Measurements from ENCODE around the gene CEP85L. TPM values are rescaled to one million over a fixed set of nuclear protein-coding genes. Genes with fewer than 3 reads are reported as not detected.
"Not testable (repeated sequence)": the region's sequence is repeated elsewhere in the genome, so short reads cannot be mapped to it uniquely, and the experiment has no call there.

The CEP85L gene
- total RNA-seq, 2 experiments from 2014 or later = 45.7 to 48.7 TPM

GRCh38 chr6:118469468-118469867, 181.9 kb downstream of the CEP85L start:
- ChIA-PET CTCF (no interaction called here), POLR2A (no interaction called here)
- H3K27ac Mint-ChIP-seq = no peak overlapping the region
- H3K27me3 Mint-ChIP-seq (ENCODE audit: low read depth) = no peaks in the 10 kb centered on the region
- no peak for ATAC-seq
- no peaks in the 10 kb centered on the region for H3K4me1 Mint-ChIP-seq (ENCODE audit: low read depth)
- no peaks in the 10 kb centered on the region for H3K9me3 Mint-ChIP-seq (ENCODE audit: insufficient read depth)
- H3K36me3 Mint-ChIP-seq (ENCODE audit: low read depth) = peaks cover 57% of the 10 kb centered on the region
- DNase-seq = no peak
- H3K4me3 Mint-ChIP-seq = no peak overlapping the region

DNA sequence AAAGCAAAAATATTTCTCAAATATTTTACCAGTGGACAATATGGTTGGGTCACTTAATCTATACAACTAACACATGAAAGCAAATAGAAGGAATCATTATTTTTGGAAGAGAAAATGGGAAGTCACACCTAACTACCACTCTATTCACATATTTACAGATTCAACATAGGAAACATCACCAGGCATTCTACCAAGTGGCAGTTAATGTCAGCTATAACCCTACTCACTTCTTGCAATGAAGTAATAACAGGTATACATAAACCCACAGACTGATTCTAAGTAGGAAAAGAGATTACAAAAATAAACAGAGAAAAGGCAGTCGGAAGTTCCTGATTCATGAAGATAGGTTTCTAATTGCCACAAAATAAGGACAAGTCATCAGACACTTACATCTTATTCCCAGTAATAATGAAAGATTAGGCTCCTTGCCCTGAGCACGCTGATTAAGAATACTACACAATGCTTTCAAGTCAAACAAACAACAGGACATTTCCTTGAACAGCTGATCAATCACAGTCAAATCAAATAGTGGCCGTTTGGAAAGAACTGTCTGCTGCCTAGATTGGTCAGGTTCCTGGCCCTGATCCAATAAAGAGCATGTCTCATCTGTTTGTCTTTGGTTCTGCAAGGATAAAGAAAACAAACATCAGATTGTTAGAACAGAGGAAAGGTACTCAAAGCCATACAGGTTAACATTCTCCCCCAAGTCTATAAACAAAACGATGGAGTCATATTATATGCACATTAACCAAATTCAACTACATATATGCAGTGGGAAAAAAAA, 182.5 kb downstream of the CEP85L start:
- Mint-ChIP-seq H3K4me1 (ENCODE audit: low read depth) (no peaks in the 10 kb centered on the region), H3K9me3 (ENCODE audit: insufficient read depth) (no peaks in the 10 kb centered on the region), H3K36me3 (ENCODE audit: low read depth) (peaks cover 59% of the 10 kb centered on the region), H3K27me3 (ENCODE audit: low read depth) (no peaks in the 10 kb centered on the region), H3K4me3 (no peak overlapping the region), H3K27ac (no peak overlapping the region)
- DNase-seq (no peak), ATAC-seq (no peak)
- ChIA-PET CTCF (no interaction called here), POLR2A (no interaction called here)

- no peaks in the 10 kb centered on the region for H3K4me1 Mint-ChIP-seq (ENCODE audit: low read depth)
- peaks cover 60% of the 10 kb centered on the region for H3K36me3 Mint-ChIP-seq (ENCODE audit: low read depth)
- no peak for ATAC-seq
- ChIA-PET POLR2A (no interaction called here), CTCF (no interaction called here)
- DNase-seq = no peak
- H3K27ac Mint-ChIP-seq = no peak overlapping the region
- no peaks in the 10 kb centered on the region for H3K9me3 Mint-ChIP-seq (ENCODE audit: insufficient read depth)
- H3K4me3 Mint-ChIP-seq = no peak overlapping the region
- H3K27me3 Mint-ChIP-seq (ENCODE audit: low read depth) = no peaks in the 10 kb centered on the region
Measured at GRCh38 chr6:118467181-118467580, 184.2 kb downstream of the CEP85L start.

DNA sequence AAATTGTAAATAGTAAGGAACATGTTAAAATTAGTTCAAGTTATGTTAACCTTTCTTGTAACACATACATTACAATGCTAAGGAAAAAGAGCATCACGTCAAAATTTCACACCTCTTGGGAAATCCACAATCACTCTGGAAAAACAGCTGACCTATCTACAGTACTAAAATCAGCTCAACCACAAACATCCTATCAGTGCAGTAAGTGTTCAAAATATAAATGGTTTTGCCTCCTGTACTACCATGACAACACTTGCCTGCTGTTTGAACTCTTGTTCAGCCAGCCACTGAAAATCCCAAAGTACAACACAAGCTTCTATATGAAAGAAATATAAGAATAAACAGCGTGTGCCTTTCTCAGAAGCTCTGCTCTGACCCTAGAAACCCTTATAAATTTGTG, 186.8 kb downstream of the CEP85L start:
- no peaks in the 10 kb centered on the region for H3K27me3 Mint-ChIP-seq (ENCODE audit: low read depth)
- no peak overlapping the region for H3K4me3 Mint-ChIP-seq
- H3K9me3 Mint-ChIP-seq (ENCODE audit: insufficient read depth) = no peaks in the 10 kb centered on the region
- no peak overlapping the region for H3K27ac Mint-ChIP-seq
- CTCF ChIA-PET = no interaction called here
- H3K4me1 Mint-ChIP-seq (ENCODE audit: low read depth) = no peaks in the 10 kb centered on the region
- DNase-seq (no peak), ATAC-seq (no peak)
- peaks cover 54% of the 10 kb centered on the region for H3K36me3 Mint-ChIP-seq (ENCODE audit: low read depth)
- POLR2A ChIA-PET = no interaction called here

GRCh38 chr6:118460958-118461470, 190.4 kb downstream of the CEP85L start:
- ATAC-seq = no peak
- Mint-ChIP-seq H3K36me3 (ENCODE audit: low read depth) (peaks cover 27% of the 10 kb centered on the region), H3K9me3 (ENCODE audit: insufficient read depth) (no peaks in the 10 kb centered on the region), H3K4me1 (ENCODE audit: low read depth) (no peaks in the 10 kb centered on the region), H3K4me3 (no peak overlapping the region), H3K27me3 (ENCODE audit: low read depth) (no peaks in the 10 kb centered on the region), H3K27ac (no peak overlapping the region)
- POLR2A ChIA-PET = no interaction called here
- CTCF ChIA-PET = no interaction called here
- no peak for DNase-seq

GRCh38 chr6:118456982-118457381, 194.4 kb downstream of the CEP85L start:
- Mint-ChIP-seq H3K36me3 (ENCODE audit: low read depth) (peaks cover 6% of the 10 kb centered on the region), H3K9me3 (ENCODE audit: insufficient read depth) (peaks cover 4% of the 10 kb centered on the region), H3K4me1 (ENCODE audit: low read depth) (no peaks in the 10 kb centered on the region), H3K27me3 (ENCODE audit: low read depth) (no peaks in the 10 kb centered on the region), H3K27ac (no peak overlapping the region), H3K4me3 (no peak overlapping the region)
- DNase-seq (no peak), ATAC-seq (no peak)
- POLR2A ChIA-PET = no interaction called here
- CTCF ChIA-PET = interaction anchor here (0.9 to 1.0 kb wide), 2 partner anchors 9 to 31 kb away, joined by 3 to 4 read pairs; no protein-coding TSS in a partner anchor

GRCh38 chr6:118451839-118452238, 199.6 kb downstream of the CEP85L start:
- ChIA-PET CTCF (no interaction called here), POLR2A (no interaction called here)
- Mint-ChIP-seq H3K9me3 (ENCODE audit: insufficient read depth) (peaks cover 28% of the 10 kb centered on the region), H3K27me3 (ENCODE audit: low read depth) (no peaks in the 10 kb centered on the region), H3K4me3 (no peak overlapping the region), H3K36me3 (ENCODE audit: low read depth) (no peaks in the 10 kb centered on the region), H3K27ac (no peak overlapping the region), H3K4me1 (ENCODE audit: low read depth) (no peaks in the 10 kb centered on the region)
- DNase-seq (no peak), ATAC-seq (no peak)

GRCh38 chr6:118444796-118445195, 206.6 kb downstream of the CEP85L start:
- Mint-ChIP-seq H3K4me1 (ENCODE audit: low read depth) (no peaks in the 10 kb centered on the region), H3K36me3 (ENCODE audit: low read depth) (no peaks in the 10 kb centered on the region)
- CTCF ChIA-PET = no interaction called here

DNA sequence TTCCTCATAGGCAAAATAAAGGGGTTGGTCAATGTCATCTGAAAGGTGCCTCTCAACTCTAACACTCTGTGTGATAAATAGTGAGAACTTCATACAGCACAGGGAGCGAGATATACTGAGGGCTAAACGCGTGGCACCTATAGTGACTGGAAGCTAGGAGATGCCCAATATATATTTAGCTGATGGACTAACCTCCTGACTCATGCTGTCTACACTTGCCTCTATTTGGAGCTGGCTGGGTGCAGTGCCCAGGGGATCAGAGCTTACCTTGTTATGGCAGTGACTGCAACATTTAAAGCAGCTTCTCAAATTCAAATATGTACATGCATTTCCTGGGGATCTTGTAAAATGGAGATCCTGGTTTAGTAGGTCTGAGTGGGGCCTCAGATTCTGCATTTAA, 214.9 kb downstream of the CEP85L start:
- DNase-seq = no peak
- POLR2A ChIA-PET = no interaction called here
- no peak for ATAC-seq

More at GRCh38 chr6:118444796-118445195, 206.6 kb downstream of the CEP85L start:
- no peaks in the 10 kb centered on the region for H3K27me3 Mint-ChIP-seq (ENCODE audit: low read depth)
- DNase-seq = no peak
- no peak overlapping the region for H3K27ac Mint-ChIP-seq
- no peak overlapping the region for H3K4me3 Mint-ChIP-seq
- ATAC-seq = no peak
- peaks cover 42% of the 10 kb centered on the region for H3K9me3 Mint-ChIP-seq (ENCODE audit: insufficient read depth)
- POLR2A ChIA-PET = no interaction called here

GRCh38 chr6:118434147-118434546, 217.2 kb downstream of the CEP85L start:
- CTCF ChIA-PET = not testable (repeated sequence)

More for the DNA sequence above, 214.9 kb downstream of the CEP85L start:
- Mint-ChIP-seq H3K4me3 (no peak overlapping the region), H3K27me3 (ENCODE audit: low read depth) (no peaks in the 10 kb centered on the region), H3K36me3 (ENCODE audit: low read depth) (no peaks in the 10 kb centered on the region), H3K9me3 (ENCODE audit: insufficient read depth) (peaks cover 13% of the 10 kb centered on the region), H3K27ac (no peak overlapping the region), H3K4me1 (ENCODE audit: low read depth) (no peaks in the 10 kb centered on the region)
- CTCF ChIA-PET = no interaction called here

DNA sequence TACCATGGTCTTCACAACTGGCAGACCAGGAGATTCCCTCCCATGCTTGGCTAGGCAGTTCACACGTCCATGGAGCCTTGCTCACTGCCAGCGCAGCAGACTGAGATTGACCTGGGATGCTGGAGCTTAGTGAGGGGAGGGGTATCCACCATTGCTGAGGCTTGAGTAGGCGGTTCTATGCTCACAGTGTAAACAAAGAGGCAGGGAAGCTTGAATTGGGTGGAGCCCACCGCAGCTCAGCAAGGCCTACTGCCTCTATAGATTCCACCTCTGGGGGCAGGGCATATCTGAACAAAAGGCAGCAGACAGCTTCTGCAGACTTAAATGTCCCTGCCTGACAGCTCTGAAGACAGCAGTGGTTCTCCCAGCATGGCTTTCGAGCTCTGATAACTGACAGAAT, 230.1 kb downstream of the CEP85L start:
- POLR2A ChIA-PET; H3K4me1 Mint-ChIP-seq (ENCODE audit: low read depth); DNase-seq; H3K36me3 Mint-ChIP-seq (ENCODE audit: low read depth); H3K9me3 Mint-ChIP-seq (ENCODE audit: insufficient read depth); H3K27me3 Mint-ChIP-seq (ENCODE audit: low read depth); ATAC-seq; H3K27ac Mint-ChIP-seq; H3K4me3 Mint-ChIP-seq; CTCF ChIA-PET: not testable (repeated sequence)

More at GRCh38 chr6:118434147-118434546, 217.2 kb downstream of the CEP85L start:
- DNase-seq; H3K4me1 Mint-ChIP-seq (ENCODE audit: low read depth); POLR2A ChIA-PET; H3K4me3 Mint-ChIP-seq; H3K36me3 Mint-ChIP-seq (ENCODE audit: low read depth); H3K27me3 Mint-ChIP-seq (ENCODE audit: low read depth); ATAC-seq; H3K27ac Mint-ChIP-seq; H3K9me3 Mint-ChIP-seq (ENCODE audit: insufficient read depth): not testable (repeated sequence)

- H3K4me3 Mint-ChIP-seq = no peak overlapping the region
- DNase-seq (no peak), ATAC-seq (no peak)
- H3K36me3 Mint-ChIP-seq (ENCODE audit: low read depth) = no peaks in the 10 kb centered on the region
- no peaks in the 10 kb centered on the region for H3K9me3 Mint-ChIP-seq (ENCODE audit: insufficient read depth)
- ChIA-PET CTCF (no interaction called here), POLR2A (no interaction called here)
- H3K27ac Mint-ChIP-seq = no peak overlapping the region
- no peaks in the 10 kb centered on the region for H3K4me1 Mint-ChIP-seq (ENCODE audit: low read depth)
- no peaks in the 10 kb centered on the region for H3K27me3 Mint-ChIP-seq (ENCODE audit: low read depth)
Measured at GRCh38 chr6:118419448-118420394, 231.7 kb downstream of the CEP85L start.

Data from activated CD8-positive, alpha-beta T cell treated with anti-CD3 and anti-CD28 coated beads, Interleukin-2, amount 10 ng/mL, durations not matched to agents 7 days and 5 days (primary cell).